ENCODE results near the gene MAP4K4. TPM values are rescaled to one million over a fixed set of nuclear protein-coding genes. Genes with fewer than 3 reads are reported as not detected.
A peak's percentile ranks its signal among the peaks of the same experiment; 100 is the strongest.

The MAP4K4 gene
- total and polyA plus RNA-seq, 8 donors, result 9.6 to 71.6 (median 23.8) TPM

DNA sequence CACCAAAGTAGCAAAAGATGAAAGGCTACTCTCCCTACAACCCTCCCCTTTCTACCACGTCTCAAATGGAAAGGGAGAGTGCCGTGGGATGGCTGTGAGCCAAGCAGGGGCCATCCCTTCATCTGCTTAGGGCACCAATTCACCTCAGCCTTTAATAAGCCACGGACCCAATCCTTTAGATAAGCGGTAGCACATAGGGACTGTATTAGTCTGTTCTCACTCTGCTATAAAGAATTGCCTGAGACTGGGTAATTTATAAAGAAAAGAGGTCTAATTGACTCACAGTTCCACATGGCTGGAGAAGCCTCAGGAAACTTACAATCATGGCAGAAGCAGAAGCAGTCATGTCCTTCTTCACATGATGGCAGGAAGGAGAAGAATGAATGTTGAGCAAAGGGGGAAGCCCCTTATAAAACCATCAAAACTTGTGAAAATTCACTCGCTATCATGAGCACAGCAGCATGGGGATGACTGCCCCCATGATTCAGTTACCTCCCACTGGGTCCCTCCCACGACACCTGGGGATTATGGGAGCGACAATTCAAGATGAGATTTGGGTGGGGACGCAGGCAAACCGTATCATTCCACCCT is 208.3 kb downstream of the MAP4K4 start:
- 69 to 81% (median 78%) methylated on average over 9 of the region's 9 CpGs for WGBS, 5 donors
- no peak for TF ChIP-seq EP300 (IDR thresholded peaks at IDR 0.05)
- TF ChIP-seq, protein P1, sequence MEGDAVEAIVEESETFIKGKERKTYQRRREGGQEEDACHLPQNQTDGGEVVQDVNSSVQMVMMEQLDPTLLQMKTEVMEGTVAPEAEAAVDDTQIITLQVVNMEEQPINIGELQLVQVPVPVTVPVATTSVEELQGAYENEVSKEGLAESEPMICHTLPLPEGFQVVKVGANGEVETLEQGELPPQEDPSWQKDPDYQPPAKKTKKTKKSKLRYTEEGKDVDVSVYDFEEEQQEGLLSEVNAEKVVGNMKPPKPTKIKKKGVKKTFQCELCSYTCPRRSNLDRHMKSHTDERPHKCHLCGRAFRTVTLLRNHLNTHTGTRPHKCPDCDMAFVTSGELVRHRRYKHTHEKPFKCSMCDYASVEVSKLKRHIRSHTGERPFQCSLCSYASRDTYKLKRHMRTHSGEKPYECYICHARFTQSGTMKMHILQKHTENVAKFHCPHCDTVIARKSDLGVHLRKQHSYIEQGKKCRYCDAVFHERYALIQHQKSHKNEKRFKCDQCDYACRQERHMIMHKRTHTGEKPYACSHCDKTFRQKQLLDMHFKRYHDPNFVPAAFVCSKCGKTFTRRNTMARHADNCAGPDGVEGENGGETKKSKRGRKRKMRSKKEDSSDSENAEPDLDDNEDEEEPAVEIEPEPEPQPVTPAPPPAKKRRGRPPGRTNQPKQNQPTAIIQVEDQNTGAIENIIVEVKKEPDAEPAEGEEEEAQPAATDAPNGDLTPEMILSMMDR (IDR thresholded peaks at IDR 0.05), result no peak
- TF ChIP-seq POLR2AphosphoS5 (IDR thresholded peaks at IDR 0.05), result no peak
- no peak for TF ChIP-seq POLR2A (IDR thresholded peaks at IDR 0.05)

DNA sequence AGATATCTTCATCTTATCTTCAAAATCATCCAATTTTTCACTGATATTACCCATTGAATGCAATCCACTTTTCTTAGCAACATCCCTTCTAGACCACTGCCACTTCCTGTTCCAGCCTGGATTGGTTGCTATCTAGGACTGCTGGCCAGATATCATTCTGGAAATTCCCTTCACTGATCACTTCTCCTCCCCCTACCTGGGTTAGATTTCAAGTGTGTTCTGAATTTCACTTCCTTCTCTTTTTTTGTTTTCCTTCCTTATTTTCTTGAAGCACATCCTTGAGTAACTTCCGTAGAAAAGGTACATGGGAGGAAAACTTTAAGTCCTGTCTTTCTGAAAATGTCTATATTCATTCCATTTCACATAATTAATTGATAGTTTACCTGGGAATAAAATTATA is 212.3 kb downstream of the MAP4K4 start:
- Histone ChIP-seq H3K4me3 (no peak overlapping the region), H3K9me3 (peaks cover 5 to 49% (median 26%) of the 10 kb centered on the region in 4 donors), H3K27me3 (no peaks in the 10 kb centered on the region), H3K27ac (no peak overlapping the region), H3K4me1 (no peaks in the 10 kb centered on the region), H3K36me3 (no peaks in the 10 kb centered on the region)
- intact Hi-C loops (cut with DNase I; ENCODE audit: low total_unique reads), result no loop called here
- TF ChIP-seq POLR2AphosphoS5 (IDR thresholded peaks at IDR 0.05) (no peak), POLR2A (IDR thresholded peaks at IDR 0.05) (no peak), EP300 (IDR thresholded peaks at IDR 0.05) (no peak)
- TF ChIP-seq, protein P1 (IDR thresholded peaks at IDR 0.05), result no peak
- DNase-seq, result no peak
- 78 to 84% (median 82%) methylated on average over 1 of the region's 1 CpG for WGBS, 5 donors

More for the DNA sequence above, 208.3 kb downstream of the MAP4K4 start:
- H3K27me3 ChIP-seq, result no peaks in the 10 kb centered on the region
- intact Hi-C loops (cut with DNase I; ENCODE audit: low total_unique reads), result no loop called here
- H3K4me3 ChIP-seq, result no peak overlapping the region
- H3K4me1 ChIP-seq, result no peaks in the 10 kb centered on the region
- DNase-seq, result no peak
- H3K9me3 ChIP-seq, result peaks cover 5 to 55% (median 35%) of the 10 kb centered on the region in 4 donors
- no peak overlapping the region for H3K27ac ChIP-seq
- no peaks in the 10 kb centered on the region for H3K36me3 ChIP-seq

DNA sequence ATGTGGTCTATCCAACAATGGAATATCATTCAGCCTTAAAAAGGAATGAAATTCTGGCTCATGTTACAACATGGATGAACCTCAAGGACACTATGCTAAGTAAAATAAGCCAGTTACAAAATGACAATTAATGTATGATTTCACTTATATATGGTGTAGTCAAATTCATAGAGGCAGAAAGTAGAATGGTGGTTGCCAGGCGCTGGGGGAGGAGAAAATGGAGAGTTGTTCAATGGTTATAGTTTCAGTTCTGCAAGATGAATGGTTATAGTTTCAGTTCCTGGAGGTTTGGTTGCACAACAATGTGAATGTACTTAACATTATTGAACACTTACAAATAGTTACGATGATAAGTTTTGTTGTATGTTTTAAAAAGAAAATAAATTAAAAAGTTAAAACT is 215.0 kb downstream of the MAP4K4 start:
- intact Hi-C loops (cut with DNase I; ENCODE audit: low total_unique reads), result no loop called here
- DNase-seq, result peak in 1 of 2 donors; percentile 14
- no peak overlapping the region for H3K27ac ChIP-seq
- H3K4me3 ChIP-seq, result no peak overlapping the region
- WGBS, 5 donors, result 61 to 75% (median 66%) methylated on average over 2 of the region's 2 CpGs
- H3K4me1 ChIP-seq, result no peaks in the 10 kb centered on the region
- peaks cover 0 to 29% (median 12%) of the 10 kb centered on the region in 4 donors for H3K9me3 ChIP-seq
- no peaks in the 10 kb centered on the region for H3K27me3 ChIP-seq
- TF ChIP-seq POLR2A (IDR thresholded peaks at IDR 0.05) (no peak), POLR2AphosphoS5 (IDR thresholded peaks at IDR 0.05) (no peak), EP300 (IDR thresholded peaks at IDR 0.05) (no peak)
- TF ChIP-seq, protein P1 (IDR thresholded peaks at IDR 0.05), result no peak
- no peaks in the 10 kb centered on the region for H3K36me3 ChIP-seq

DNA sequence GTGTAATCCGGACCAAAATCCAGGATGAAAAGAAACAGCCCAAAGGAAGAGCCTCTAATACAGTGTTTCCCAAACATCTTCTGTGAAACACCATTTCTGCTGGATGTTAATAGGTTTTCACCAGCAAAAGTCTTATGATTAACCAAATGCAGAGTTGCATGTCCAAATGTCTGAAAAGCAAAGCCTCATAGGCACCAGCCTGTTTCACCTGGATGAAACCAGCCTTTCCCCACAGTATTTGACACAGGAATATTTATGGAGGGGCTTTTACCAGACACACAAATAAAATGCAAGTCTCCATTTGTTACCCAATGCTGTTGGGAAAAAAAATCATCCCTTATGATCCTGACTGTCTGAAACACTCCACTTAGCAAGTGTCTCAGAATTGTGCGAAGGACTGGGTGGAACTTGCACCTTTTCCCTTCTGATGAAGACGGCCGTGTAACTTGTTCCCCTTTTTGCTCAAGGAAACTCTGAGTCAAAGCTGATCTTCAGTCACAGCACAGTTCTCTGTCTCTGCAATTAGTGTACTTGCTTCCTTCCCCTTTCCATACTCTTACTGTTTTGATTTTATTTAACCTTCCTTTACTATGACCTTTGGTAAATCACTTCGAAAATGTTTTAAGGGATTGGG is 223.9 kb downstream of the MAP4K4 start:
- 70 to 81% (median 76%) methylated on average over 5 of the region's 5 CpGs for WGBS, 5 donors
- Histone ChIP-seq H3K9me3 (peaks cover 6 to 26% (median 25%) of the 10 kb centered on the region in 4 donors), H3K4me1 (no peaks in the 10 kb centered on the region), H3K4me3 (no peak overlapping the region), H3K27me3 (no peaks in the 10 kb centered on the region), H3K36me3 (no peaks in the 10 kb centered on the region), H3K27ac (peak overlapping the region in 2 of 5 donors; percentile 63 to 65)
- TF ChIP-seq EP300 (IDR thresholded peaks at IDR 0.05) (no peak), POLR2AphosphoS5 (IDR thresholded peaks at IDR 0.05) (no peak), POLR2A (IDR thresholded peaks at IDR 0.05) (no peak)
- TF ChIP-seq, protein P1 (IDR thresholded peaks at IDR 0.05), result no peak
- DNase-seq, result peak in 1 of 2 donors; percentile 34
- intact Hi-C loops (cut with DNase I; ENCODE audit: low total_unique reads), result no loop called here

Measured in stomach (tissue), 9 donors.